Measurements from ENCODE around the gene KRTDAP. TPM values are rescaled to one million over a fixed set of nuclear protein-coding genes. Genes with fewer than 3 reads are reported as not detected.

Gene KRTDAP
- total and polyA plus RNA-seq, 4 donors: 0.16 to 0.49 TPM; not detected in 2

DNA sequence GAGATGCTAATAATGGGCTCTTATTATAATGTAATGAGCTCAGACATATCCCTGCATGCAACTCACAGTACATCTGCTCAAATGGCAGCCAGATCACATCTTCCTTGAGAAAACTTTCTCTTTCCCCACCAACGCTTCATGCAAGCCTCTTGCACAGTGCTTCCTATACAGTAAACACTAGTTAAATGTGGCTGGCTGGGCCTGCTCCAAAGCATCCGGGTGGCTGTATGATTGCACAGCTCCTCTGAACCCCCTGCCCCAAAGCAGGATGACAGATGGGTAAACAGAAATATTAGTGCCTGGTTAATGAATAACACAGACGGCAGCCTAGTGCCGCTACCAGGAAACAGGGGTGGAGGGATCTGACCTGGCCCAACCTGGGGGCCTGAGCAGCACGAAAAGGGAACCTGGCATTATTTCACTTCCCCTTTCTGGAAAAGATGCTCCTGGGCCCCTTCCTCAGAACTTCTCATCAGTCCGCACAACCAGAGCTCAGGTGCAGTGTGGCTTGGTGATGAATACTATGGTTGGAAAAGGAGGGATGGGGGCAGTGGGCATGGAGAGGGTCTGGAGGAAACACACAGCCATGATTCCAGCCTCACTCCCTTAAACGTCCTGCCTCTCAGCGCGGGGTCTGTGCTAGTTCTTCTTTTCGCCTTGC is 31.4 kb downstream of the KRTDAP start:
- peak overlapping the region in 1 of 2 donors; percentile 24 for H3K27ac ChIP-seq (ENCODE audit: low read depth in 1 of 2, low read length in 1 of 2)
- no peaks in the 10 kb centered on the region for H3K9me3 ChIP-seq (ENCODE audit: control insufficient read depth in 4 of 4, insufficient read depth in 3 of 4, low read length in 3 of 4)
- no peaks in the 10 kb centered on the region for H3K36me3 ChIP-seq (ENCODE audit: control insufficient read depth in 4 of 4, insufficient read depth in 4 of 4, low read length in 4 of 4)
- DNase-seq (peak; percentile 86 to 97 (median 93)), ATAC-seq (ENCODE audit: insufficient read depth, low FRiP score) (no peak)
- 3 to 19% methylated on average over 10 of the region's 10 CpGs for WGBS, 2 donors
- H3K4me3 ChIP-seq: no peak overlapping the region
- H3K9ac ChIP-seq (ENCODE audit: insufficient read depth in 1 of 2, low read length in 2 of 2): no peak overlapping the region
- no peaks in the 10 kb centered on the region for H3K27me3 ChIP-seq (ENCODE audit: control insufficient read depth in 3 of 3, insufficient read depth in 3 of 3, low read length in 2 of 3)
- peaks cover 7 to 43% (median 23%) of the 10 kb centered on the region in 5 donors for H3K4me1 ChIP-seq (ENCODE audit: control insufficient read depth in 5 of 5, insufficient read depth in 5 of 5, low read length in 5 of 5)
- TF ChIP-seq, protein P1, sequence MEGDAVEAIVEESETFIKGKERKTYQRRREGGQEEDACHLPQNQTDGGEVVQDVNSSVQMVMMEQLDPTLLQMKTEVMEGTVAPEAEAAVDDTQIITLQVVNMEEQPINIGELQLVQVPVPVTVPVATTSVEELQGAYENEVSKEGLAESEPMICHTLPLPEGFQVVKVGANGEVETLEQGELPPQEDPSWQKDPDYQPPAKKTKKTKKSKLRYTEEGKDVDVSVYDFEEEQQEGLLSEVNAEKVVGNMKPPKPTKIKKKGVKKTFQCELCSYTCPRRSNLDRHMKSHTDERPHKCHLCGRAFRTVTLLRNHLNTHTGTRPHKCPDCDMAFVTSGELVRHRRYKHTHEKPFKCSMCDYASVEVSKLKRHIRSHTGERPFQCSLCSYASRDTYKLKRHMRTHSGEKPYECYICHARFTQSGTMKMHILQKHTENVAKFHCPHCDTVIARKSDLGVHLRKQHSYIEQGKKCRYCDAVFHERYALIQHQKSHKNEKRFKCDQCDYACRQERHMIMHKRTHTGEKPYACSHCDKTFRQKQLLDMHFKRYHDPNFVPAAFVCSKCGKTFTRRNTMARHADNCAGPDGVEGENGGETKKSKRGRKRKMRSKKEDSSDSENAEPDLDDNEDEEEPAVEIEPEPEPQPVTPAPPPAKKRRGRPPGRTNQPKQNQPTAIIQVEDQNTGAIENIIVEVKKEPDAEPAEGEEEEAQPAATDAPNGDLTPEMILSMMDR (IDR thresholded peaks at IDR 0.05; ENCODE audit: control extremely low read depth, extremely low read depth): no peak

- Histone ChIP-seq H3K27ac (ENCODE audit: low read depth in 1 of 2, low read length in 1 of 2) (no peak overlapping the region), H3K36me3 (ENCODE audit: control insufficient read depth in 4 of 4, insufficient read depth in 4 of 4, low read length in 4 of 4) (no peaks in the 10 kb centered on the region), H3K4me1 (ENCODE audit: control insufficient read depth in 5 of 5, insufficient read depth in 5 of 5, low read length in 5 of 5) (peaks cover 7 to 43% (median 23%) of the 10 kb centered on the region in 5 donors), H3K9ac (ENCODE audit: insufficient read depth in 1 of 2, low read length in 2 of 2) (no peak overlapping the region), H3K4me3 (no peak overlapping the region), H3K27me3 (ENCODE audit: control insufficient read depth in 3 of 3, insufficient read depth in 3 of 3, low read length in 2 of 3) (no peaks in the 10 kb centered on the region), H3K9me3 (ENCODE audit: control insufficient read depth in 4 of 4, insufficient read depth in 3 of 4, low read length in 3 of 4) (no peaks in the 10 kb centered on the region)
- no peak for ATAC-seq (ENCODE audit: insufficient read depth, low FRiP score)
- no peak for DNase-seq
- TF ChIP-seq, protein P1 (IDR thresholded peaks at IDR 0.05; ENCODE audit: control extremely low read depth, extremely low read depth): no peak
- 69 to 78% methylated on average over 1 of the region's 1 CpG for WGBS, 2 donors
These were observed 32.1 kb downstream of the KRTDAP start for GRCh38 chr19:35458192-35458591.

- 88 to 90% methylated on average over 5 of the region's 5 CpGs for WGBS, 2 donors
- peaks cover under 1 to 38% (median 21%) of the 10 kb centered on the region in 5 donors for H3K4me1 ChIP-seq (ENCODE audit: control insufficient read depth in 5 of 5, insufficient read depth in 5 of 5, low read length in 5 of 5)
These were observed 33.1 kb downstream of the KRTDAP start for GRCh38 chr19:35457173-35457572.

More at GRCh38 chr19:35457173-35457572, 33.1 kb downstream of the KRTDAP start:
- H3K9ac ChIP-seq (ENCODE audit: insufficient read depth in 1 of 2, low read length in 2 of 2): no peak overlapping the region
- ATAC-seq (ENCODE audit: insufficient read depth, low FRiP score) (no peak), DNase-seq (no peak)
- no peak overlapping the region for H3K27ac ChIP-seq (ENCODE audit: low read depth in 1 of 2, low read length in 1 of 2)
- H3K36me3 ChIP-seq (ENCODE audit: control insufficient read depth in 4 of 4, insufficient read depth in 4 of 4, low read length in 4 of 4): no peaks in the 10 kb centered on the region
- TF ChIP-seq, protein P1 (IDR thresholded peaks at IDR 0.05; ENCODE audit: control extremely low read depth, extremely low read depth): no peak
- no peaks in the 10 kb centered on the region for H3K27me3 ChIP-seq (ENCODE audit: control insufficient read depth in 3 of 3, insufficient read depth in 3 of 3, low read length in 2 of 3)
- H3K9me3 ChIP-seq (ENCODE audit: control insufficient read depth in 4 of 4, insufficient read depth in 3 of 4, low read length in 3 of 4): no peaks in the 10 kb centered on the region
- no peak overlapping the region for H3K4me3 ChIP-seq
